Neutrophil (primary cell): Measurements from ENCODE around the gene FOLR1.
"Not testable (repeated sequence)": the region's sequence is repeated elsewhere in the genome, so short reads cannot be mapped to it uniquely, and the experiment has no call there.

Experiments
- H3K27ac ChIP-seq: fragments of 200-600 bp; sonication (generic); 2 replicates; pipeline ENCODE4 v1.5.1; 2016; ENCODE audit warnings: mild to moderate bottlenecking, moderate library complexity
- H3K27me3 ChIP-seq: fragments of 200-600 bp; sonication (generic); 2 replicates; pipeline ENCODE4 v1.6.0; 2016; ENCODE audit warnings: mild to moderate bottlenecking
- H3K36me3 ChIP-seq: fragments of 200-600 bp; sonication (generic); 2 replicates; pipeline ENCODE4 v1.5.1; 2017
- H3K4me1 ChIP-seq, 2 experiments: fragments of 200-600 bp in 1 of 2; sonication (generic) in 1 of 2; 1 replicate in 1 of 2; 2 replicates in 1 of 2; pipeline versions ENCODE4 v1.5.1 to v1.6.1; 2013 to 2016; ENCODE audit warnings: low read depth in 1 of 2, low read length in 1 of 2, mild to moderate bottlenecking in 1 of 2, moderate library complexity in 1 of 2; ENCODE audit not compliant: control insufficient read depth in 1 of 2, insufficient read depth in 1 of 2
- H3K4me3 ChIP-seq, 2 experiments: fragments of 200-600 bp in 1 of 2; sonication (generic) in 1 of 2; 1 replicate in 1 of 2; 2 replicates in 1 of 2; pipeline ENCODE4 v1.5.1; 2013 to 2016; ENCODE audit warnings: low read depth in 1 of 2, low read length in 1 of 2, mild to moderate bottlenecking in 1 of 2, moderate library complexity in 1 of 2
- H3K9me3 ChIP-seq: fragments of 200-600 bp; sonication (generic); 2 replicates; pipeline ENCODE4 v1.5.1; 2016
- CTCF ChIP-seq: fragments of 200-600 bp; sonication (generic); IDR thresholded peaks from 2 replicates; pipeline ENCODE4 v1.5.1; 2016; ENCODE audit warnings: antibody characterized with exemption

Gene FOLR1

GRCh38 chr11:72203163-72203562 lies 11.2 kb downstream of the FOLR1 start:
- no peak overlapping the region for H3K4me3 ChIP-seq
- TF ChIP-seq CTCF: no peak
- no peaks in the 10 kb centered on the region for H3K9me3 ChIP-seq
- H3K36me3 ChIP-seq: no peaks in the 10 kb centered on the region
- no peaks in the 10 kb centered on the region for H3K4me1 ChIP-seq
- H3K27me3 ChIP-seq: no peaks in the 10 kb centered on the region
- no peak overlapping the region for H3K27ac ChIP-seq

GRCh38 chr11:72204886-72205285 lies 12.9 kb downstream of the FOLR1 start:
- Histone ChIP-seq H3K27ac (no peak overlapping the region), H3K4me1 (no peaks in the 10 kb centered on the region), H3K36me3 (no peaks in the 10 kb centered on the region), H3K27me3 (no peaks in the 10 kb centered on the region), H3K9me3 (no peaks in the 10 kb centered on the region), H3K4me3 (no peak overlapping the region)
- no peak for TF ChIP-seq CTCF

GRCh38 chr11:72206794-72207193 lies 14.9 kb downstream of the FOLR1 start:
- H3K36me3 ChIP-seq, H3K4me1 ChIP-seq, H3K27me3 ChIP-seq, H3K4me3 ChIP-seq, H3K9me3 ChIP-seq, H3K27ac ChIP-seq: not testable (repeated sequence)

GRCh38 chr11:72208281-72208680 lies 16.3 kb downstream of the FOLR1 start:
- Histone ChIP-seq H3K4me1 (no peaks in the 10 kb centered on the region), H3K27ac (no peak overlapping the region), H3K27me3 (no peaks in the 10 kb centered on the region), H3K4me3 (no peak overlapping the region), H3K9me3 (no peaks in the 10 kb centered on the region), H3K36me3 (no peaks in the 10 kb centered on the region)
- TF ChIP-seq CTCF: no peak

- H3K36me3 ChIP-seq: no peaks in the 10 kb centered on the region
- no peak overlapping the region for H3K27ac ChIP-seq
- no peak for TF ChIP-seq CTCF
- H3K4me1 ChIP-seq: no peaks in the 10 kb centered on the region
- H3K9me3 ChIP-seq: no peaks in the 10 kb centered on the region
- no peaks in the 10 kb centered on the region for H3K27me3 ChIP-seq
- H3K4me3 ChIP-seq: no peak overlapping the region
These were observed 17.2 kb downstream of the FOLR1 start for GRCh38 chr11:72209101-72209500.

- H3K27ac ChIP-seq: no peak within 1 kb of the TSS
- peaks cover 9 to 15% of the 10 kb centered on the region in 2 experiments for H3K4me1 ChIP-seq
- H3K4me3 ChIP-seq: no peak within 1 kb of the TSS
- no peak for TF ChIP-seq CTCF
- no peaks in the 10 kb centered on the region for H3K36me3 ChIP-seq
- H3K27me3 ChIP-seq: no peaks in the 10 kb centered on the region
- no peaks in the 10 kb centered on the region for H3K9me3 ChIP-seq
These were observed 24.7 kb downstream of the FOLR1 start, which contains the start of gene FOLR2 for GRCh38 chr11:72216638-72217037. FOLR2 (plus strand) TSS chr11:72216794; CDS start chr11:72218585, 1,791 bp downstream.
